ENCODE measurements around the gene SEPTIN8. TPM values are rescaled to one million over a fixed set of nuclear protein-coding genes. Genes with fewer than 3 reads are reported as not detected.

The SEPTIN8 gene
- total and polyA plus RNA-seq, 3 experiments from 2014 or later: 2.8 to 38.1 (median 34.5) TPM

DNA sequence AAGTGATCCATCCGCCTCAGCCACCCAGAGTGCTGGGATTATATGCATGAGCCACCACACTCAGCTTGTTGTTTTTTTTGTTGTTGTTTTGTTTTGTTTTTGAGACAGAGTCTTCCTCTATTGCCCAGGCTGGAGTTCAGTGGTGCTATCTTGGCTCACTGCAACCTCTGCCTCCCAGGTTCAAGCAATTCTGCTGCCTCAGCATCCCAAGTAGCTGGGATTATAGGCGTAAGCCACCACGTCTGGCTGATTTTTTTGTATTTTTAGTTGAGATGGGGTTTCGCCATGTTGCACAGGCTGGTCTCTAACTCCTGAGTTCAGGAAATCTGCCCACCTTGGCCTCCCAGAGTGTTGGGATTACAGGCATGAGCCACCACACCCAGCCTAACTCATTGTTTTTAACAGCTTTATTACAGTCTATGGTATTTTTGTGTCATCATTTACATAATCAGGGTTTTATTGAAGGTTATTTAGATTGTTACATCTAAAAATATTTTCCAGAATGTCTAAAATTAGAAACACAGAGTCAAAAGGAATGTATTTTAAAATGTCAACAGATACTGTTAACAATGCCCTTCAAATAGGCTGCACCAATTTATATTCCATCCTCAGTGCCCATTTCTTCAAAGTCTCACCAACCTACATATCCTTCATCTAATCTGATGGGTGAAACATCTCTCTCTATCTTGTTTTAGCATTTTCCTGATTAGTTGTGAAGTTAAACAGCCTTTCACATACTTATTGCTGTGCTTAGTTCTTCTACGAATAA is 58.3 kb downstream of the SEPTIN8 start:
- H3K9me3 Mint-ChIP-seq: no peaks in the 10 kb centered on the region
- Histone ChIP-seq H3K27me3 (ENCODE audit: insufficient read depth, low read length, poor library complexity, severe bottlenecking) (no peaks in the 10 kb centered on the region), H3K9me3 (ENCODE audit: low read length) (no peaks in the 10 kb centered on the region), H3K27ac (ENCODE audit: low read depth, low read length) (no peak overlapping the region), H3K4me3 (ENCODE audit: low read length) (no peak overlapping the region), H3K36me3 (ENCODE audit: insufficient read depth, low read length) (peaks cover 6% of the 10 kb centered on the region), H3K4me1 (ENCODE audit: insufficient read depth, low read length) (no peaks in the 10 kb centered on the region)
- CTCF ChIA-PET: interaction anchor here (1.4 kb wide), 1 partner anchor 15 kb away, joined by 5 read pairs; no protein-coding TSS in a partner anchor
- no peak for DNase-seq
- POLR2A ChIA-PET: interaction anchor here (0.6 kb wide), 1 partner anchor 181 kb away, joined by 3 read pairs; no protein-coding TSS in a partner anchor
- peak overlapping the region in 1 of 8 donors; percentile 26 for H3K27ac Mint-ChIP-seq
- H3K4me1 Mint-ChIP-seq: peaks cover 0 to 12% (median 11%) of the 10 kb centered on the region in 3 donors
- peaks cover 0 to 61% (median 8%) of the 10 kb centered on the region in 3 donors for H3K36me3 Mint-ChIP-seq
- H3K4me3 Mint-ChIP-seq: peak overlapping the region in 1 of 7 donors; percentile 18
- no peaks in the 10 kb centered on the region for H3K27me3 Mint-ChIP-seq

DNA sequence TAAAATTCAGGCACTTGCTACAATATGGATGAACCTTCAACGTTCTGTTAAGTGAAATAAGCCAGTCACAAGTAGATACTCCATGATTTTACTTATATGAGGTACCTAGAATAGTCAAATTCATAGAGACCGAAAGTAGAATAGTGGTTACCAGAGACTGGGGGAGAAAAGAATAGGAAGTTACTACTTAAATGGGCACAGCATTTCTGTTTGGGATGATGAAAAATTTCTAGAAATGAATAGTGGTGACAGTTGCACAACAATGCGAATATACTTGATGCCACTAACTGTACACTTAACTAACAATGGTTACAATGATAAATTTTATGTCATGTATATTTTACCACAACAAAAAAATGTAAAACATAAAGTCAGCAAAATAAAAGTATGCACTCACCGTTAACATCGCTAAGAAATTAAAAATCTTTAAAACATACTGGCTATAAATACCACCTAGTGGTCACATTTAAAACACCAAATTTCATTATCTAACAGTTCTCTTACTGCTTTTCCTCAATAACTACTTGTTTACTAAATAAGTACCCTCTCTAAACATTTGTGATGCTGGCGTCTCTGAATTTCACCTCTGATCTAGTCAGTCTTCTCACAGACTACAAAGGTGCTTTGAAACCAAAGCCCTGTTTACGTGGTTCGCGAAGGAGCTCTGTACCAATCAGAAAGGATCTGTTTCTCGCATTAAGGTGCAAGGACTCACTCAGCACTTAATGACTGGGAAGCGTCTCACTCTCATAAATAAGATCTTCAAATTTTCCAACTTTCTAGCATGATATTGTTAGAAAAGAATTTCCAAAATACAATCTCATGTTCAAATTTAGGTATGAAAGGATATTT is 62.4 kb downstream of the SEPTIN8 start:
- CTCF ChIA-PET: interaction anchor here (1.0 to 1.2 kb wide), 2 partner anchors 33 to 42 kb away, joined by 3 to 5 read pairs; partner anchors contain the start of gene CCNI2
- Mint-ChIP-seq H3K4me3 (peak overlapping the region in 1 of 7 donors; percentile 26), H3K36me3 (peaks cover 4 to 58% (median 10%) of the 10 kb centered on the region in 3 donors), H3K9me3 (no peaks in the 10 kb centered on the region), H3K4me1 (peaks cover 0 to 12% (median 11%) of the 10 kb centered on the region in 3 donors), H3K27me3 (no peaks in the 10 kb centered on the region), H3K27ac (peak overlapping the region in 1 of 8 donors; percentile 51)
- Histone ChIP-seq H3K27ac (ENCODE audit: low read depth, low read length) (no peak overlapping the region), H3K4me1 (ENCODE audit: insufficient read depth, low read length) (no peaks in the 10 kb centered on the region), H3K9me3 (ENCODE audit: low read length) (no peaks in the 10 kb centered on the region), H3K4me3 (ENCODE audit: low read length) (no peak overlapping the region), H3K36me3 (ENCODE audit: insufficient read depth, low read length) (no peaks in the 10 kb centered on the region), H3K27me3 (ENCODE audit: insufficient read depth, low read length, poor library complexity, severe bottlenecking) (no peaks in the 10 kb centered on the region)
- DNase-seq: peak in 1 of 5 donors; percentile 9
- POLR2A ChIA-PET: no interaction called here

DNA sequence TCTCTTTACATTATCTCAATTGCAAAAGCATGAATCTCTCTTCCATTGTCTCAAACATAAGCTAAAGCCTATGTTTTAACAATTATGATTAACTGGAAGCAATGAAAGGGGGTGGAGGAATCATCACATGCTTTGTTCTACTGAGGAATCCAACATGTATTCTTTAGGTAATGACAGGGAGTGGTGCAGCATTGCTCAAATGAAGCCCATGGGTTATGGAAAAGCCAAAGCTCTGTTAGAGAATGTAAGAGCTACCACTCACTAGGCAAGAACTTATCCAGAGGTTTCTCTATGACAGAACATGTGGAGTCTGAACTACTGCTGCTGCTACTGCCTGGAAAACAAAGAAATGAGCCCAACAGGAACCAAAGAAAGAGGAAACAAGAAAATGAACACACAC is 68.4 kb downstream of the SEPTIN8 start:
- no peaks in the 10 kb centered on the region for H3K27me3 Mint-ChIP-seq
- no peaks in the 10 kb centered on the region for H3K9me3 ChIP-seq (ENCODE audit: low read length)
- no peak overlapping the region for H3K4me3 Mint-ChIP-seq
- no peaks in the 10 kb centered on the region for H3K4me1 ChIP-seq (ENCODE audit: insufficient read depth, low read length)
- peaks cover 4 to 47% (median 17%) of the 10 kb centered on the region in 3 donors for H3K36me3 Mint-ChIP-seq
- ChIA-PET CTCF (interaction anchor here (1.1 kb wide), 1 partner anchor 14 kb away, joined by 3 read pairs; no protein-coding TSS in a partner anchor), POLR2A (no interaction called here)
- H3K36me3 ChIP-seq (ENCODE audit: insufficient read depth, low read length): peaks cover 4% of the 10 kb centered on the region
- H3K27ac ChIP-seq (ENCODE audit: low read depth, low read length): no peak overlapping the region
- no peak for DNase-seq
- H3K4me1 Mint-ChIP-seq: no peaks in the 10 kb centered on the region
- no peak overlapping the region for H3K4me3 ChIP-seq (ENCODE audit: low read length)
- no peaks in the 10 kb centered on the region for H3K9me3 Mint-ChIP-seq
- peak overlapping the region in 1 of 8 donors; percentile 36 for H3K27ac Mint-ChIP-seq
- H3K27me3 ChIP-seq (ENCODE audit: insufficient read depth, low read length, poor library complexity, severe bottlenecking): no peaks in the 10 kb centered on the region

DNA sequence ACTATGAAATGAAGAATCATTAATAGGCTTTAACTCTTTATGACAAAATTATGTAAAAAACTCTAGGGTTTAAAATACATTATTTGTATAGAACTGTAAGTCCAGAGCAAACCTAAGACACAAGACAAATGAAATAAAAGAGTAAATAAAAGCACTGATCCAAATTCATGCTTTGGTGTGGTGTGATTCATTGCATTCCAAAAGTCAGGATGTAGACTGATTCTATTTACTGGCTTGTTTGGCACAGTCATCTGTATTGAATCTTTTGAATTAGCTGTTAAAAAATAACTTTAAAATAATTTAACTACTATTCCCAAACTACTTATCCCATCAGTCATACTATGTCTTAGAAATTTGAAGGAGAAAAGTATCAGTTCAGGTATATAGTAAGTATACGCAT is 72.2 kb downstream of the SEPTIN8 start:
- Mint-ChIP-seq H3K4me1 (no peaks in the 10 kb centered on the region), H3K27me3 (no peaks in the 10 kb centered on the region), H3K9me3 (no peaks in the 10 kb centered on the region), H3K36me3 (peaks cover 27 to 57% (median 34%) of the 10 kb centered on the region in 3 donors), H3K4me3 (no peak overlapping the region), H3K27ac (no peak overlapping the region)
- no peak for DNase-seq
- Histone ChIP-seq H3K27ac (ENCODE audit: low read depth, low read length) (no peak overlapping the region), H3K36me3 (ENCODE audit: insufficient read depth, low read length) (peaks cover 8% of the 10 kb centered on the region), H3K27me3 (ENCODE audit: insufficient read depth, low read length, poor library complexity, severe bottlenecking) (no peaks in the 10 kb centered on the region), H3K4me1 (ENCODE audit: insufficient read depth, low read length) (no peaks in the 10 kb centered on the region), H3K9me3 (ENCODE audit: low read length) (no peaks in the 10 kb centered on the region), H3K4me3 (ENCODE audit: low read length) (no peak overlapping the region)
- ChIA-PET POLR2A (no interaction called here), CTCF (no interaction called here)

Other genes with a start within 250 kb of the SEPTIN8 start
- 10 to 100 TPM; 83.0 to 84.3 TPM for gene IL5, start 233.7 kb downstream of the SEPTIN8 start, total RNA-seq
- not detected for gene IL5, start 233.7 kb downstream of the SEPTIN8 start, polyA plus RNA-seq
- gene RAD50, start 220.3 kb downstream of the SEPTIN8 start, total RNA-seq: 10 to 100 TPM; 45.2 to 48.3 TPM
- gene RAD50, start 220.3 kb downstream of the SEPTIN8 start, polyA plus RNA-seq: 34.6 TPM
- gene IL13, start 119.1 kb downstream of the SEPTIN8 start, total RNA-seq: 10 to 100 TPM; 65.3 to 69.0 TPM
- gene IL13, start 119.1 kb downstream of the SEPTIN8 start, polyA plus RNA-seq: not detected
- gene IL4, start 103.2 kb downstream of the SEPTIN8 start, total RNA-seq: 1 to 10 TPM; 6.4 to 6.8 TPM
- gene IL4, start 103.2 kb downstream of the SEPTIN8 start, polyA plus RNA-seq: not detected
- 10 to 100 TPM; 21.1 to 23.3 TPM for gene KIF3A, start 39.7 kb downstream of the SEPTIN8 start, total RNA-seq
- gene KIF3A, start 39.7 kb downstream of the SEPTIN8 start, polyA plus RNA-seq: 15.9 TPM
- 1 to 10 TPM; 8.8 to 9.1 TPM for gene CCNI2, start 29.8 kb downstream of the SEPTIN8 start, total RNA-seq
- 3.4 TPM for gene CCNI2, start 29.8 kb downstream of the SEPTIN8 start, polyA plus RNA-seq
- under 1 TPM in 1 of 2 experiments, not detected in 1; 0.07 TPM for gene SOWAHA, start 36.1 kb upstream of the SEPTIN8 start, total RNA-seq
- gene SOWAHA, start 36.1 kb upstream of the SEPTIN8 start, polyA plus RNA-seq: not detected
- gene SHROOM1, start 53.4 kb upstream of the SEPTIN8 start, total RNA-seq: 1 to 10 TPM; 1.6 to 2.0 TPM
- not detected for gene SHROOM1, start 53.4 kb upstream of the SEPTIN8 start, polyA plus RNA-seq
- under 1 TPM; 0.29 to 0.68 TPM for gene GDF9, start 89.2 kb upstream of the SEPTIN8 start, total RNA-seq
- gene GDF9, start 89.2 kb upstream of the SEPTIN8 start, polyA plus RNA-seq: not detected
- gene UQCRQ, start 89.4 kb upstream of the SEPTIN8 start, total RNA-seq: 100 to 1,000 TPM; 595 to 615 TPM
- gene UQCRQ, start 89.4 kb upstream of the SEPTIN8 start, polyA plus RNA-seq: 663 TPM
- 1 to 10 TPM; 2.7 to 3.6 TPM for gene LEAP2, start 96.4 kb upstream of the SEPTIN8 start, total RNA-seq
- gene LEAP2, start 96.4 kb upstream of the SEPTIN8 start, polyA plus RNA-seq: 0.93 TPM
- gene AFF4, start 186.4 kb upstream of the SEPTIN8 start, total RNA-seq: 10 to 100 TPM; 26.3 to 28.8 TPM
- 17.5 TPM for gene AFF4, start 186.4 kb upstream of the SEPTIN8 start, polyA plus RNA-seq
- 10 to 100 TPM; 31.8 to 35.0 TPM for gene ZCCHC10, start 249.3 kb upstream of the SEPTIN8 start, total RNA-seq
- gene ZCCHC10, start 249.3 kb upstream of the SEPTIN8 start, polyA plus RNA-seq: 40.0 TPM